ENCODE data around the gene TOP2A.
"Not testable (repeated sequence)": the region's sequence is repeated elsewhere in the genome, so short reads cannot be mapped to it uniquely, and the experiment has no call there.

The TOP2A gene

GRCh38 chr17:40419559-40420331 is 2.0 kb upstream of the TOP2A start:
- DNase-seq (ENCODE audit: insufficient read length): no peak
- TF ChIP-seq POLR2A (IDR thresholded peaks at IDR 0.05; ENCODE audit: low read depth, low read length): no peak
- TF ChIP-seq TAF1 (IDR thresholded peaks at IDR 0.05; ENCODE audit: borderline replicate concordance, low read depth, low read length): no peak
- no peak for TF ChIP-seq POLR2AphosphoS5 (IDR thresholded peaks at IDR 0.05; ENCODE audit: low read depth, low read length)
- no peak for FAIRE-seq

- TF ChIP-seq TAF1 (IDR thresholded peaks at IDR 0.05; ENCODE audit: borderline replicate concordance, low read depth, low read length) (no peak), POLR2AphosphoS5 (IDR thresholded peaks at IDR 0.05; ENCODE audit: low read depth, low read length) (no peak), POLR2A (IDR thresholded peaks at IDR 0.05; ENCODE audit: low read depth, low read length) (no peak)
- DNase-seq (ENCODE audit: insufficient read length): no peak
- no peak for FAIRE-seq
These were observed 671 bp upstream of the TOP2A start for GRCh38 chr17:40418428-40418706.

- DNase-seq (ENCODE audit: insufficient read length): no peak
- TF ChIP-seq POLR2AphosphoS5 (IDR thresholded peaks at IDR 0.05; ENCODE audit: low read depth, low read length) (no peak), POLR2A (IDR thresholded peaks at IDR 0.05; ENCODE audit: low read depth, low read length) (no peak), TAF1 (IDR thresholded peaks at IDR 0.05; ENCODE audit: borderline replicate concordance, low read depth, low read length) (no peak)
- no peak for FAIRE-seq
These were observed 463 bp downstream of the TOP2A start for GRCh38 chr17:40417258-40417608.

GRCh38 chr17:40416671-40417070 is 1.0 kb downstream of the TOP2A start:
- no peak for DNase-seq (ENCODE audit: insufficient read length)
- no peak for TF ChIP-seq POLR2A (IDR thresholded peaks at IDR 0.05; ENCODE audit: low read depth, low read length)
- no peak for TF ChIP-seq POLR2AphosphoS5 (IDR thresholded peaks at IDR 0.05; ENCODE audit: low read depth, low read length)
- FAIRE-seq: no peak

GRCh38 chr17:40415390-40415789 is 2.3 kb downstream of the TOP2A start:
- DNase-seq (ENCODE audit: insufficient read length) (no peak), FAIRE-seq (no peak)
- no peak for TF ChIP-seq POLR2A (IDR thresholded peaks at IDR 0.05; ENCODE audit: low read depth, low read length)

- FAIRE-seq: not testable (repeated sequence)
These were observed 3.4 kb downstream of the TOP2A start for GRCh38 chr17:40414312-40414711.

GRCh38 chr17:40412880-40413279 is 4.8 kb downstream of the TOP2A start:
- TF ChIP-seq POLR2AphosphoS5 (IDR thresholded peaks at IDR 0.05; ENCODE audit: low read depth, low read length): no peak
- TF ChIP-seq POLR2A (IDR thresholded peaks at IDR 0.05; ENCODE audit: low read depth, low read length): no peak
- TF ChIP-seq TAF1 (IDR thresholded peaks at IDR 0.05; ENCODE audit: borderline replicate concordance, low read depth, low read length): no peak
- no peak for DNase-seq (ENCODE audit: insufficient read length)
- FAIRE-seq: no peak

More at GRCh38 chr17:40414312-40414711, 3.4 kb downstream of the TOP2A start:
- not testable (repeated sequence) for DNase-seq (ENCODE audit: insufficient read length)

- TF ChIP-seq TAF1 (IDR thresholded peaks at IDR 0.05; ENCODE audit: borderline replicate concordance, low read depth, low read length) (no peak), POLR2A (IDR thresholded peaks at IDR 0.05; ENCODE audit: low read depth, low read length) (no peak), POLR2AphosphoS5 (IDR thresholded peaks at IDR 0.05; ENCODE audit: low read depth, low read length) (no peak)
- DNase-seq (ENCODE audit: insufficient read length): no peak
- FAIRE-seq: no peak
These were observed 5.9 kb downstream of the TOP2A start for GRCh38 chr17:40411821-40412220.

GRCh38 chr17:40410082-40410481 is 7.6 kb downstream of the TOP2A start:
- DNase-seq (ENCODE audit: insufficient read length): no peak
- no peak for FAIRE-seq
- TF ChIP-seq POLR2A (IDR thresholded peaks at IDR 0.05; ENCODE audit: low read depth, low read length) (no peak), TAF1 (IDR thresholded peaks at IDR 0.05; ENCODE audit: borderline replicate concordance, low read depth, low read length) (no peak), POLR2AphosphoS5 (IDR thresholded peaks at IDR 0.05; ENCODE audit: low read depth, low read length) (no peak)

- DNase-seq (ENCODE audit: insufficient read length); FAIRE-seq: not testable (repeated sequence)
These were observed 8.2 kb downstream of the TOP2A start for GRCh38 chr17:40409540-40409939.

- FAIRE-seq: no peak
- TF ChIP-seq TAF1 (IDR thresholded peaks at IDR 0.05; ENCODE audit: borderline replicate concordance, low read depth, low read length) (no peak), POLR2A (IDR thresholded peaks at IDR 0.05; ENCODE audit: low read depth, low read length) (no peak), POLR2AphosphoS5 (IDR thresholded peaks at IDR 0.05; ENCODE audit: low read depth, low read length) (no peak)
- DNase-seq (ENCODE audit: insufficient read length): no peak
These were observed 10.2 kb downstream of the TOP2A start for GRCh38 chr17:40407460-40407859.

GRCh38 chr17:40404003-40404402 is 13.7 kb downstream of the TOP2A start:
- TF ChIP-seq POLR2AphosphoS5 (IDR thresholded peaks at IDR 0.05; ENCODE audit: low read depth, low read length) (no peak), POLR2A (IDR thresholded peaks at IDR 0.05; ENCODE audit: low read depth, low read length) (no peak), TAF1 (IDR thresholded peaks at IDR 0.05; ENCODE audit: borderline replicate concordance, low read depth, low read length) (no peak)
- no peak for DNase-seq (ENCODE audit: insufficient read length)
- no peak for FAIRE-seq

- no peak for TF ChIP-seq POLR2A (IDR thresholded peaks at IDR 0.05; ENCODE audit: low read depth, low read length)
- no peak for TF ChIP-seq TAF1 (IDR thresholded peaks at IDR 0.05; ENCODE audit: borderline replicate concordance, low read depth, low read length)
- TF ChIP-seq POLR2AphosphoS5 (IDR thresholded peaks at IDR 0.05; ENCODE audit: low read depth, low read length): no peak
- DNase-seq (ENCODE audit: insufficient read length) (no peak), FAIRE-seq (no peak)
These were observed 15.0 kb downstream of the TOP2A start for GRCh38 chr17:40402668-40403067.

Data from GM12892 (cell line).